GM10266 (cell line): ENCODE data around the gene UBE2G1.

ENCODE experiments used
- DNase-seq: peaks from one replicate; pipeline ENCODE4 v3.0.0; 2012; ENCODE audit errors: extremely low spot score
- TF ChIP-seq, protein P1 (sequence below): IDR thresholded peaks from 2 replicates; pipeline ENCODE4 v1.5.1; 2012; ENCODE audit warnings: mild to moderate bottlenecking, low read depth; ENCODE audit not compliant: control insufficient read depth, insufficient read depth; ENCODE audit errors: missing control alignments

The UBE2G1 gene, protein sequence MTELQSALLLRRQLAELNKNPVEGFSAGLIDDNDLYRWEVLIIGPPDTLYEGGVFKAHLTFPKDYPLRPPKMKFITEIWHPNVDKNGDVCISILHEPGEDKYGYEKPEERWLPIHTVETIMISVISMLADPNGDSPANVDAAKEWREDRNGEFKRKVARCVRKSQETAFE

DNA sequence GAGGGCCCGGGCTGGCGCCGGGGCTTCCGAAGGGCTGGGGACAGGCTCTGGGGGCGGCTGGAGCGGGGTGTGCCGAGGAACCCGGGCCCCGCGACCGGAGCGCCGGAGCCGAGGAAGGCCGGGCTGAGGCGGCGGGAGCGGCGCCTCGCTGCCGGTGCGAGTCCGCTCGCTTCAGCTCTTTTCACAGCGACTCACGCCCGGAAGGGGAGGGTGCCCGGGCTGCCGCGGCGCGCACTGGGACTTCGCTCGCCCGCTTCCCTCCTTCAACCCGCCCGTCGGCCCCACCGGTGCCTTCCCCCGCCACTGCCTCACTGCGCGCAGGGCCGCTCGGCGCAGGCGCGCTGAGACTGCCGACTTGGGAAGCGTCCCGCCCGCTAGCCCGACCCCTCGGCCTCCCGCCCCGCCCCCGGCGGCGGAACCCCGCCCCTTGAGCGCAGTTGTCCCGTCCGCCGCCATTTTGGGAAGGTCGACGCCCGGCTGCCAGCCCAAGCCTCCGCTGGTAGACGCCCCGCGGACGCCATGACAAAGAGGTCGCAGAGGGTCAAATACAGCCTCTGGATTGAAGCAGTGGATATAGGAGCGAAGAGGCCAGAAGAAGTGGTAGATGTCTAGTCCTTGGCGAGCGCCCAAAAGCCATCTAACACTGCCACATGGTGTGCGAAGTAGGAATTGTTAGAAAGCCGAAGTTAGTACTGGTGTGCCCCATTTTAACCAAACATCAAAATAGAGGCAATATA lies at the start of gene UBE2G1:
TSS of gene UBE2G1 (minus strand) at position 349 of the 737 bp plus-strand sequence. CDS start 359 bp downstream, outside the sequence.
- TF ChIP-seq, protein P1, sequence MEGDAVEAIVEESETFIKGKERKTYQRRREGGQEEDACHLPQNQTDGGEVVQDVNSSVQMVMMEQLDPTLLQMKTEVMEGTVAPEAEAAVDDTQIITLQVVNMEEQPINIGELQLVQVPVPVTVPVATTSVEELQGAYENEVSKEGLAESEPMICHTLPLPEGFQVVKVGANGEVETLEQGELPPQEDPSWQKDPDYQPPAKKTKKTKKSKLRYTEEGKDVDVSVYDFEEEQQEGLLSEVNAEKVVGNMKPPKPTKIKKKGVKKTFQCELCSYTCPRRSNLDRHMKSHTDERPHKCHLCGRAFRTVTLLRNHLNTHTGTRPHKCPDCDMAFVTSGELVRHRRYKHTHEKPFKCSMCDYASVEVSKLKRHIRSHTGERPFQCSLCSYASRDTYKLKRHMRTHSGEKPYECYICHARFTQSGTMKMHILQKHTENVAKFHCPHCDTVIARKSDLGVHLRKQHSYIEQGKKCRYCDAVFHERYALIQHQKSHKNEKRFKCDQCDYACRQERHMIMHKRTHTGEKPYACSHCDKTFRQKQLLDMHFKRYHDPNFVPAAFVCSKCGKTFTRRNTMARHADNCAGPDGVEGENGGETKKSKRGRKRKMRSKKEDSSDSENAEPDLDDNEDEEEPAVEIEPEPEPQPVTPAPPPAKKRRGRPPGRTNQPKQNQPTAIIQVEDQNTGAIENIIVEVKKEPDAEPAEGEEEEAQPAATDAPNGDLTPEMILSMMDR = peak; percentile 14

DNA sequence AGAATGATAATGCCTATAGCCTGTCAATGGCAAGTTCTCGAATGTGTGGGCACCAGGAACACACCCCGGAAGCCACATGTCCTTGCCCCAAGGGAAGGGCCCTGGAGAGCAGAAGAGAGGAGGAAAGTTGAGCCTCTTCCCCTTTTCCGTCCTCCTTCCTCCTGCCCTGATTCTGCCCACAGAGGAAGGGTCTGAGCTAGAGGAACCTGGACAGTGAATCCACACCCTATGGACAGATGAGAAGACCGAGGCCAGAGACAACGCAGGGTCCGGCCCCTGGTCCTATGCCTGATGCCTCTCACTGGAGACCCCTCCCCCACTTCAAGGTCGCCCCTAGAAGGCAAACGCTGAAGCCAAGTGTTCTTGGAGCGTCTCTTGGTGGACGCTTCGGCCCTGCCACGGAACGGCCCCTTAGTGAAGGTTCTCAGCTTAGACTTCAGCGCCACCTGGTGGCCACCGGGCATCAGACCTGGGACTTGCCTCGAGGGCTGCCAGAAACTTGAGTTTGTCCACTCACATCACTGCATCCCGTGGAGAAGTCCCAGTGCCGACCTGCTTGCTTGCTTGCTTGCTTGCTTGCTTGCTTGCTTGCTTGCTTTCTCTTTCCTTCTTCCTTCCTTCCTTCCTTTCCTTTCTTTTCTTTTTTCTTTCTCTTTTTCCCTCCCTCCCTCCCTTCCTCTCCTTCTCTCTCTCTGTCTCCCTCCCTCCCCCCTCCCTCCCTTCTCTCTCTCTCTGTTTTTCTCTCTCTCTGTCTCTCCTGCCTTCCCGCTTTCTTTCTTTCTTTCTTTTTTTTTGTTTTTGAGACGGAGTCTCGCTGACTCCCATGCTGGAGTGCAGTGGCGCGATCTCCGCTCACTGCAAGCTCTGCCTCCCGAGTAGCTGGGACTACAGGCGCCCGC lies 46.7 kb upstream of the UBE2G1 start:
- DNase-seq = peak; percentile 80

More for the DNA sequence above, at the start of gene UBE2G1:
- DNase-seq = peak; percentile 97

DNA sequence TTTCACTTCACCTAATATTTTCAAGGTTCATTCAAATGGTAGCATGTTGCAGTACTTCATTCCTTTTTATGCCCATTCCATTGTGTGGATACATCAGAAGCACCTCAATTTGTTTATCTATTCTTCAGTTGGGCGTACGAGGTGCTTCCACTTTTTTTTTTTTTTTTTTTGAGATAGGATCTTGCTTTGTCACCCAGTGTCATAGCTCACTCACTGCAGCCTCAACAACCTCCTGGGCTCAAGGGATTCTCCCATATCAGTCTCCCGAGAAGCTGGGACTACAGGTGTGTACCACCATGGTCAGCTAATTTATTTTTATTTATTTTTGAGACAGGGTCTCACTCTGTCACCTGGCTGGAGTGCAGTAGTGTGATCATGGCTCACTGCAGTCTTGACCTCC lies 44.7 kb upstream of the UBE2G1 start:
- DNase-seq = no peak
- TF ChIP-seq, protein P1 = no peak

More for the DNA sequence above, 46.7 kb upstream of the UBE2G1 start:
- TF ChIP-seq, protein P1 = peak; percentile 95

DNA sequence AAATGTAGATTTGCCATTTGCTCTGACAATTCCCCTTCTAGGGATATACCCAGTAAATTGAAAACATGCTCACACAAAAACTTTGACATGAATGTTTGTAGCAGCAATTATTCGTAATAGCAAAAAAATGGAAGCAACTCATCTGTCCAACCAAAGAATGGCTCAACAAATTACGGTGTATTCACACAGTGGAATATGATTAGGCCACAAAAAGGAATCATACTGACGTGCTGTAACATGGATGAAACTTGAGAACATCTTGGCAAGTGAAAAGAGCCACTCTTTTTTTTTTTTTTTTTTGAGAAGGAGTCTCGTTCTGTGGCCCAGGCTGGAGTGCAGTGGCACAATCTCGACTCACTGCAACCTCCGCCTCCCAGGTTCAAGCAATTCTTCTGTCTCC lies 43.2 kb upstream of the UBE2G1 start:
- DNase-seq = no peak
- TF ChIP-seq, protein P1 = no peak

DNA sequence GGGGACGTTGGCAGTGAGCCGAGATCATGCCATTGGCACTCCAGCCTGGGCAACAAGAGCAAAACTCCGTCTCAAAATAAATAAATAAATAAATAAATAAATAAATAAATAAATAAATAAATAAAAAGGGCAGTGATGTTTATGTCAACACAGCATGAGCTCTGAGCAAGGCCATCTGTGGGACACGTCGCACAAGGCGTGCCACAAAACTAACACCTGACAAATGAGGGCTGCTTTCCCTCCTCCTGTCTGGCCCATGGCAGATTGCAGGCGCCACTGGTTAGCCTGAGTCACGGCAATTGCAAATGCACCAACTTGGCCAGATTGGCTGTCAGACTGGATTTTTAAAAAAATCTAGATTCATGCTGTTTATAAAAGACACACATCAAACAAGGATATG lies 41.4 kb upstream of the UBE2G1 start:
- no peak for DNase-seq
- TF ChIP-seq, protein P1 = no peak

DNA sequence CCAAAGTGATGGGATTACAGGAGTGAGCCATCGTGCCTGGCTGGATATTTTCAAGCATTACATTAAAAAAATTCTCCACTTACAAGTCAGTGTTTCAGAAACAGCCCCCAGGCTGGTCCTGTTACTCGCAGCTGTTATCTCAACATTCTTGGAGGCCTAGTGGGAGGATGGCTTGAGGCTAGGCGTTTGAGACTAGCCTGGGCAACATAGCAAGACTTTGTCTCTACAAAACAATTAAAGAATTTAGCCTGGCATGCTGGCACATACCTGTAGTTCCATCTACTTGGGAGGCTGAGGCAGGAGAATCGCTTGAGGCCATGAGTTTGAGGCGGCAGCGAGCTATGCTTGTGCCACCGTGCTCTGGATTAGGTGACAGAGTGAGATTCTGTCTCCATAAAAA lies 40.7 kb upstream of the UBE2G1 start:
- TF ChIP-seq, protein P1 = no peak
- no peak for DNase-seq

DNA sequence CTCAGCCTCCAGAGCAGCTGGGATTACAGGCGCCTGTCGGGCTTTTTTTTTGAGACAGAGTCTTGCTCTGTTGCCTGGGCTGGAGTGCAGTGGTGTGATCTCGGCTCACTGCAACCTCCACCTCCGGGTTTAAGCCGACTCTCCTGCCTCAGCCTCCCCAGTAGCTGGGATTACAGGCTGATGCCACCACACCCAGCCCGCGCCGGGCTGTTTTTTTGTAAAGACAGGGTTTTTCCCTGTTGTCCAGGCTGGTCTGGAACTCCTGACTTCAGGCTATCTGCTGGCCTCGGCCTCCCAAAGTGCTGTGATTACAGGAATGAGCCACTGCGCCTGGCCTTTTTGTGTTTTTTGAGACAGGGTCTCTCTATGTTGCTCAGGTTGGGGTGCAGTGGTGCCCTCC lies 39.9 kb upstream of the UBE2G1 start:
- DNase-seq = no peak
- TF ChIP-seq, protein P1 = peak; percentile 8
